PC-9 (cell line): ENCODE measurements around the gene POMGNT2. TPM values are rescaled to one million over a fixed set of nuclear protein-coding genes. Genes with fewer than 3 reads are reported as not detected.

Experiments
- BruUV-seq: library from RNA; stranded (reverse); fragments of 400-500 nt; replicated peaks from 2 replicates; lab custom pipeline; 2021; lab: Mats Ljungman, UMichigan
- CTCF ChIA-PET: fragments of 300-600 bp; sonication (Branson Sonifier 250); formaldehyde crosslinking; loops from one replicate; lab custom pipeline; 2022; ENCODE audit warnings: antibody characterized with exemption; lab: Charles Lee
- POLR2A ChIA-PET: fragments of 300-600 bp; sonication (Branson Sonifier 250); formaldehyde crosslinking; loops from one replicate; lab custom pipeline; 2022; ENCODE audit warnings: antibody characterized with exemption; ENCODE audit not compliant: unreplicated experiment; lab: Charles Lee
- DNase-seq, 2 experiments: peaks; one replicate each; pipeline versions ENCODE4 v3.0.0 to v3.0.0-alpha.2; 2015 to 2022; ENCODE audit warnings: mixed read lengths in 1 of 2
- H2AFZ ChIP-seq: fragments of 200-600 bp; sonication (generic); 2 replicates; pipeline ENCODE4 v1.8.1; 2017; ENCODE audit warnings: antibody characterized with exemption
- H3F3A ChIP-seq: fragments of 200-600 bp; sonication (generic); 2 replicates; pipeline ENCODE4 v1.8.1; 2017; ENCODE audit warnings: antibody characterized with exemption, mild to moderate bottlenecking, low read depth; ENCODE audit not compliant: insufficient read depth
- H3K27ac ChIP-seq: fragments of 200-600 bp; sonication (generic); 2 replicates; pipeline ENCODE4 v1.6.1; 2016; ENCODE audit warnings: mixed run types
- H3K27me3 ChIP-seq: fragments of 200-600 bp; sonication (generic); 2 replicates; pipeline ENCODE4 v1.6.1; 2016; ENCODE audit warnings: low read depth, mixed run types; ENCODE audit not compliant: insufficient read depth
- H3K36me3 ChIP-seq: fragments of 200-600 bp; sonication (generic); 2 replicates; pipeline ENCODE4 v1.6.1; 2016; ENCODE audit warnings: low read depth, mixed run types
- H3K4me1 ChIP-seq: fragments of 200-600 bp; sonication (generic); replicated peaks from 2 replicates; pipeline ENCODE4 v1.6.1; 2016; ENCODE audit warnings: mixed run types; ENCODE audit not compliant: insufficient read depth
- H3K4me2 ChIP-seq: fragments of 200-600 bp; sonication (generic); 2 replicates; pipeline ENCODE4 v1.6.1; 2017; ENCODE audit warnings: mixed run types
- H3K4me3 ChIP-seq: fragments of 200-600 bp; sonication (generic); 2 replicates; pipeline ENCODE4 v1.6.1; 2016; ENCODE audit warnings: mixed run types
- H3K79me2 ChIP-seq: fragments of 200-600 bp; sonication (generic); 2 replicates; pipeline ENCODE4 v1.6.1; 2017; ENCODE audit warnings: low read depth, mixed run types
- H3K9me2 ChIP-seq: fragments of 200-600 bp; sonication (generic); 2 replicates; pipeline ENCODE4 v1.8.1; 2017; ENCODE audit warnings: mild to moderate bottlenecking; ENCODE audit not compliant: insufficient read depth
- H3K9me3 ChIP-seq: fragments of 200-600 bp; sonication (generic); 2 replicates; pipeline ENCODE4 v1.8.1; 2016; ENCODE audit warnings: low read depth; ENCODE audit not compliant: insufficient read depth
- H4K20me1 ChIP-seq: fragments of 200-600 bp; sonication (generic); 2 replicates; pipeline ENCODE4 v1.8.1; 2017; ENCODE audit not compliant: insufficient read depth
- CTCF ChIP-seq: fragments of 200-600 bp; sonication (generic); conservative IDR thresholded peaks from 2 replicates; pipeline ENCODE4 v1.6.1; 2017; ENCODE audit warnings: mixed run types, antibody characterized with exemption, mild to moderate bottlenecking, moderate library complexity
- EZH2 ChIP-seq: fragments of 200-600 bp; sonication (generic); IDR thresholded peaks from 2 replicates; pipeline ENCODE4 v1.8.0; 2017; ENCODE audit warnings: antibody characterized with exemption, low read depth
- intact Hi-C: fragments of 100-400 bp; cut with micrococcal nuclease; formaldehyde crosslinking; loops from one replicate; pipeline ENCODE4 v1.10.0; 2022; ENCODE audit not compliant: unreplicated experiment
- total RNA-seq: library from RNA; stranded (reverse); gene quantifications from 2 replicates; pipeline ENCODE4 v1.2.3, GENCODE V29; 2021

Gene POMGNT2
- total RNA-seq, 1 experiment from 2014 or later = 17.2 TPM

DNA sequence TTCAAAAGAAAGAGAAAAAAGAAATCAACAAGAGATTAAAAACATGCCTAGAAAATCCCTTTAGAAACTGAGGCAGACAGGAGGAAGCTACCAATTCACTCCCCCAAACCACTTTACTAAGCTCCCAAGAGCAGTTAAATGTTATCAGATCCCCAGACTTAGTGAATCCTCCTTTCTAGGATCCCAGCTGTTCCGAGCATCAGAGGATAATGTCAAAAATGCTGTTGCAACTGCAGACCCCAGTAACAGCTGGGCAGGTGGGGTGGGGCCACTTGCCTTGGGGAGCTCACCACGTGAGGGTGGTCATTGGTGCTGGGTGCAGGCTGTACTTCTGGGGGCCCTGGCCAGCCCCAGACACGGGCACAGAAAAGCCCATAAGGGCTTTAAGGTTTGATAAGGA is 9.1 kb downstream of the POMGNT2 start:
- ChIA-PET CTCF (no interaction called here), POLR2A (no interaction called here)
- no peak overlapping the region for H2AFZ ChIP-seq
- H3K36me3 ChIP-seq = no peaks in the 10 kb centered on the region
- no peaks in the 10 kb centered on the region for H3K27me3 ChIP-seq
- no peak overlapping the region for H3K27ac ChIP-seq
- BruUV-seq = no TSS peak
- TF ChIP-seq EZH2 = no peak
- no peak for TF ChIP-seq CTCF
- H3K9me2 ChIP-seq = no peaks in the 10 kb centered on the region
- no peaks in the 10 kb centered on the region for H3K79me2 ChIP-seq
- no peaks in the 10 kb centered on the region for H3F3A ChIP-seq
- no peak overlapping the region for H3K4me2 ChIP-seq
- no peaks in the 10 kb centered on the region for H3K9me3 ChIP-seq
- no peaks in the 10 kb centered on the region for H3K4me1 ChIP-seq
- no peaks in the 10 kb centered on the region for H4K20me1 ChIP-seq
- no peak overlapping the region for H3K4me3 ChIP-seq
- DNase-seq = no peak
- intact Hi-C loops = no loop called here

- Histone ChIP-seq H3F3A (no peaks in the 10 kb centered on the region), H3K27ac (no peak overlapping the region), H3K4me1 (no peaks in the 10 kb centered on the region), H3K4me2 (no peak overlapping the region), H3K9me3 (no peaks in the 10 kb centered on the region), H3K4me3 (no peak overlapping the region), H3K79me2 (no peaks in the 10 kb centered on the region), H3K27me3 (no peaks in the 10 kb centered on the region), H3K9me2 (no peaks in the 10 kb centered on the region), H4K20me1 (no peaks in the 10 kb centered on the region), H2AFZ (no peak overlapping the region), H3K36me3 (no peaks in the 10 kb centered on the region)
- CTCF ChIA-PET = no interaction called here
- BruUV-seq = no TSS peak
- POLR2A ChIA-PET = no interaction called here
- intact Hi-C loops = no loop called here
- TF ChIP-seq EZH2 (no peak), CTCF (no peak)
- DNase-seq = no peak
Measured at GRCh38 chr3:43095370-43095769, 10.5 kb downstream of the POMGNT2 start.

DNA sequence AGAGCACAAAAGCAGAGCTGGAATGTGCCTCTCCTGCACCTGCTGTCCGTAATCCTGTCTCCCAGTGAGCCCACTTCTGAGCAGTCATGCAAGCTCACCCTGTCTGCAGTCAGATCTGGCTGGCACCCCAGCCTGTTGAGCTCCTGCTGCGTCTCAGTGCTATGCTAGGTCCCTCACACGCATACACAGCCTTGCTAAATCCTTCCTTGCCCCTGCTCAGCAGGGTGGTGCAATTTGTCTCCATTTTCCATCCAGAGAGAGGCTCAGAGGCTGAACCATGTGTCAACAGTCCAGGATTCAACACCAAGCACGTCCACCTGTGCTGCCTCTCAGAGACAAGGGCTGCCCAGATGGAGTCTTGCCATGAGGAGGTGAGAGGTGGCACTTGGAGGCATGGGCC is 11.0 kb downstream of the POMGNT2 start:
- POLR2A ChIA-PET = no interaction called here
- intact Hi-C loops = no loop called here

More for the DNA sequence above, 11.0 kb downstream of the POMGNT2 start:
- H3K9me3 ChIP-seq = no peaks in the 10 kb centered on the region
- no peaks in the 10 kb centered on the region for H3F3A ChIP-seq
- H4K20me1 ChIP-seq = no peaks in the 10 kb centered on the region
- DNase-seq = no peak
- no peaks in the 10 kb centered on the region for H3K9me2 ChIP-seq
- no peak overlapping the region for H3K4me3 ChIP-seq
- H3K79me2 ChIP-seq = no peaks in the 10 kb centered on the region
- BruUV-seq = no TSS peak
- TF ChIP-seq EZH2 = no peak
- TF ChIP-seq CTCF = no peak
- H3K36me3 ChIP-seq = no peaks in the 10 kb centered on the region
- H3K4me2 ChIP-seq = no peak overlapping the region
- no peak overlapping the region for H2AFZ ChIP-seq
- H3K27ac ChIP-seq = no peak overlapping the region
- no peaks in the 10 kb centered on the region for H3K27me3 ChIP-seq
- CTCF ChIA-PET = no interaction called here
- no peaks in the 10 kb centered on the region for H3K4me1 ChIP-seq
